ENCODE data around the gene SHD. TPM values are rescaled to one million over a fixed set of nuclear protein-coding genes. Genes with fewer than 3 reads are reported as not detected.

Gene SHD
- total RNA-seq, 4 donors from 2014 or later = not detected

- WGBS, 2 donors (ENCODE audit: low coverage in 1 of 2) = 44 to 47% methylated on average over 2 of the region's 10 CpGs
- no peak overlapping the region for H3K27ac ChIP-seq
- no peak for TF ChIP-seq POLR2AphosphoS5 (IDR thresholded peaks at IDR 0.05)
- TF ChIP-seq CTCF (IDR thresholded peaks at IDR 0.05) = no peak
- TF ChIP-seq POLR2A (IDR thresholded peaks at IDR 0.05) = no peak
- TF ChIP-seq EP300 (IDR thresholded peaks at IDR 0.05) = no peak
- no peaks in the 10 kb centered on the region for H3K9me3 ChIP-seq
- ATAC-seq = no peak
- no peak overlapping the region for H3K4me3 ChIP-seq
- H3K4me1 ChIP-seq = no peaks in the 10 kb centered on the region
- H3K27me3 ChIP-seq = peaks cover 68% of the 10 kb centered on the region
- H3K36me3 ChIP-seq = no peaks in the 10 kb centered on the region
Observed at GRCh38 chr19:4294389-4294788, 15.3 kb downstream of the SHD start.

GRCh38 chr19:4295972-4296771 lies 17.1 kb downstream of the SHD start:
- Histone ChIP-seq H3K9me3 (no peaks in the 10 kb centered on the region), H3K4me3 (no peak overlapping the region), H3K27me3 (peaks cover 53% of the 10 kb centered on the region), H3K36me3 (no peaks in the 10 kb centered on the region), H3K27ac (no peak overlapping the region), H3K4me1 (no peaks in the 10 kb centered on the region)
- WGBS, 2 donors (ENCODE audit: low coverage in 1 of 2) = 6 to 50% methylated on average over 3 to 10 of the region's 14 CpGs
- no peak for ATAC-seq
- TF ChIP-seq EP300 (IDR thresholded peaks at IDR 0.05) = no peak
- no peak for TF ChIP-seq POLR2A (IDR thresholded peaks at IDR 0.05)
- TF ChIP-seq CTCF (IDR thresholded peaks at IDR 0.05) = no peak
- no peak for TF ChIP-seq POLR2AphosphoS5 (IDR thresholded peaks at IDR 0.05)

GRCh38 chr19:4297901-4298809 lies 19.1 kb downstream of the SHD start:
- no peak overlapping the region for H3K4me3 ChIP-seq
- no peaks in the 10 kb centered on the region for H3K4me1 ChIP-seq
- no peak overlapping the region for H3K27ac ChIP-seq

GRCh38 chr19:4298810-4299550 lies 19.9 kb downstream of the SHD start:
- ATAC-seq = no peak
- H3K36me3 ChIP-seq = no peaks in the 10 kb centered on the region
- 92 to 100% methylated on average over 2 to 4 of the region's 8 CpGs for WGBS, 2 donors (ENCODE audit: low coverage in 1 of 2)
- TF ChIP-seq POLR2A (IDR thresholded peaks at IDR 0.05) (no peak), CTCF (IDR thresholded peaks at IDR 0.05) (no peak), POLR2AphosphoS5 (IDR thresholded peaks at IDR 0.05) (no peak), EP300 (IDR thresholded peaks at IDR 0.05) (no peak)
- H3K4me1 ChIP-seq = no peaks in the 10 kb centered on the region
- peaks cover 48% of the 10 kb centered on the region for H3K27me3 ChIP-seq
- H3K4me3 ChIP-seq = no peak overlapping the region
- H3K27ac ChIP-seq = no peak overlapping the region
- H3K9me3 ChIP-seq = no peaks in the 10 kb centered on the region

More at GRCh38 chr19:4297901-4298809, 19.1 kb downstream of the SHD start:
- TF ChIP-seq CTCF (IDR thresholded peaks at IDR 0.05) (no peak), POLR2AphosphoS5 (IDR thresholded peaks at IDR 0.05) (no peak), EP300 (IDR thresholded peaks at IDR 0.05) (no peak), POLR2A (IDR thresholded peaks at IDR 0.05) (no peak)
- Histone ChIP-seq H3K36me3 (no peaks in the 10 kb centered on the region), H3K27me3 (peaks cover 44% of the 10 kb centered on the region), H3K9me3 (no peaks in the 10 kb centered on the region)
- ATAC-seq = no peak
- 71 to 100% methylated on average over 5 to 9 of the region's 27 CpGs for WGBS, 2 donors (ENCODE audit: low coverage in 1 of 2)
